HG02938 (cell line): ENCODE results near the gene USPL1.
"Not testable (repeated sequence)": the region's sequence is repeated elsewhere in the genome, so short reads cannot be mapped to it uniquely, and the experiment has no call there.

Experiments used
- ATAC-seq: cut with Tn5 transposase; IDR thresholded peaks from one replicate; pipeline ENCODE4 v1.9.1; 2021; ENCODE audit warnings: mild to moderate bottlenecking, moderate library complexity; ENCODE audit not compliant: unreplicated experiment

Gene USPL1

DNA sequence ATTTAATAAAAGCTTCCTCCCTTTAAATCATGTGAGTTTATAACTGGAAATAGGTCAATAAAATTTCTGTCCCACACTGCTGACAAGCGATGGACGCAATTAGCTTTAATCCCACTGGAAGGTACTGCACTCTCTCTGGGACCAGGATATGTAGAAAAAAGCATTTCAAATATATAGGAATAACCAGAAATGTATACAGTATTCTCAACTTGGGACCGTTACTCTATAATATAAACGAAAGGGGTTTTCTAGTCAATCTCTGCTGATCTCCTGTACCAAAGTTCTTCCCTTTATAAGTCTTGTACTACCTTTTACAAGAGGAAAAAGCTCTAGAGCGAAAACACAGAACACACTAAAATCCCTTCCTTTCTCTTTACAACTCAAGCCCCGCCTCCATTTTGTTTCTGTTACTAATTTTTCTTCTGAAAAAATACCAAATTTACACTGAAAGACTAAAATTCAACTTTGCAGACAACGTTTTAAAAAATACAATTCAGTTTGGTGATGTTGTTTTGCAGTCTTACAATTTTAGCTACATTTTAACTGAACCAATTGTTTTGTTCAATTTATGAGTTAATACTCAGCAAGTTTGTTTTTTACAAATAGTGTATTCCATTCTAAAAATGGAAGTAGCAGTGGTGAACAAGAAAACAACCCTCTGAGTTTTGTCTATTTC lies 1.7 kb upstream of the USPL1 start:
- ATAC-seq, result no peak

DNA sequence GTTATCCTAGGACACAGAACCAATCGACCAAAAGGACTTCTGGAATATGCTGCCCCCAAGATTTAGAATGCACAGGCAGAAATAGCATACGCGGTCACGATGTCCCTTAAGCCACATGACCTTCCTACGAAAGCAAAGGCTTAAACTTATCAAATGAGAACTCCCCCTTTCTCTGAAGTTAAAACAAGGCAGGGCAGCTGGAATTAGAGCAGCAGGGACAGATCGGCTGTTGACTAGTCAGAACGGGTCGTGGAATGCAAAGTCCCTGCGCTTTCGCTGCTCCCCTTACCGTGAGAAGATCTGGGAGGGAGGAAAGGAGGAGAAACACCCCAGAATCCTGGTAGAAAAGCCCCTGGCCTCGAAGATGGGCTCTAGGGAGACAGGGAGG lies 799 bp upstream of the USPL1 start:
- peak; percentile 28 for ATAC-seq

DNA sequence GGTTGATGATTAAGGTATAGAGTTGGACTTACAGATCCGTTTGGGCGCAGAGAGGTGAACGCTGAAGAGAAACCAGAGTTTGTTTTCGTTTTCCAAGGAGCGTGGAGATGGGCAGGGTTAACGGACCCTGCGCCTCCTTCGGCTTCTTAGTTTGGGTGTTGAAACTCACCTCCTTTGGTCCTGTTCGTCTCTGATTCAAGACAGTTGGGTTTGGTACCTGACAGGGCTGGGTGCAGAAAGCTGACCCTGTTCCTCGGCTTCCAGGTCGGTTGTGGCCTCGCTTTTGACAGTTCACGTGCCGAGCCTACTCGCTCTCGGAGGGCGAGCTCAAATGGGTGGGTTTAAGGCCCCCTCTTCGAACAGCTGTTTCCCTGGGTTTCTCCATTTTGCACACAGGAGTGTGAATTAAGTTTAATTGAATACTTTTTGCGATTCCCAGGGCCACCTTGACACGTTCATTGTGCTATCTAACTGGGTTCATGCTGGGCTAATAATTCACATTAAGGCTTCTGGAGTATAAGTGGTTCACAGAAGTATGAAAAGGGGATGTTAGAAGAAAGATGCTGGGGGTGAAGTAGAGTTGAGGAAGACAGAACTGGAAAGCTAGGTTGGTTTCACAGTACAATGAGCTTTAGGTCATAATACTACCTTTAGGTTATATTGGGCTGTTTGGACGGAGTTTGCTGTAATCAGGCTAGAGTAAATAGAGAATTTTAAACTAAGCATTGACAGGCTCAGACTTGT lies 638 bp downstream of the USPL1 start:
- peak; percentile 1 for ATAC-seq

DNA sequence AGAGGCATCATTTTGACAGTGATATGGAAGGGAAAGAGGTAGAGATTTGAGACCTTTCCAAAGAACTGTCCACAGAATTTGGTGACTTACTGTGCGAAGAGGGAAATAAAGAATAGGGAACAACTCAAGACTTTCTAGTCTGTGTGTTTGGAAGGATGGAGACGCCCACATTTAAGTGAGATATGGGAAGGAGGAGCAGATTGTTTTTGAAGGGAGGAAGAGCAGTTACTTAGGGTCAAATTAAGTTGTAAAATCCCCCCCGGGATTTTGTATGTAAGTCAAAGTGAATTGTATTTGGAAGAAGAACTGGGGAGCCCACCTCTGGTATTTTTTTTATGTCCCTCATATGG lies 1.2 kb downstream of the USPL1 start:
- ATAC-seq, result no peak

DNA sequence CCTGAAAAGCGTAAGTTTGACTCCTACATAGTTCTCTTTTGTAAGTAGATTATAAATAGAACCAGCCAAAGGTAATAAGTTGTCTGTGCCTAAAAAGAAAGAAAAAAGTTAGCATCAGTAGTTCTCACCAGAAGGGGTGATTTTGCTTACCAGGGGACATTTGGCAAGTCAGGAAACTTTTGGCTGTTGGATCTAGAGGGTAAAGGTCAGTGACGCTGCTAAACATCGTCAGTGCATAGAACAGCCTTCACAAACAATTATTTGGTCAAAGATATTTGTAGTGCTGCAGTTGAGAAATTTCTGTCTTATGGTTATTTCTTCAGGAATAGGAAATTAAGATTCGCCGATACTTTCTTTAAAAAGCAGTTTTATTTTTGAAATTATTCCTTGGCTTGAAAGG lies 2.0 kb downstream of the USPL1 start:
- ATAC-seq, result no peak

DNA sequence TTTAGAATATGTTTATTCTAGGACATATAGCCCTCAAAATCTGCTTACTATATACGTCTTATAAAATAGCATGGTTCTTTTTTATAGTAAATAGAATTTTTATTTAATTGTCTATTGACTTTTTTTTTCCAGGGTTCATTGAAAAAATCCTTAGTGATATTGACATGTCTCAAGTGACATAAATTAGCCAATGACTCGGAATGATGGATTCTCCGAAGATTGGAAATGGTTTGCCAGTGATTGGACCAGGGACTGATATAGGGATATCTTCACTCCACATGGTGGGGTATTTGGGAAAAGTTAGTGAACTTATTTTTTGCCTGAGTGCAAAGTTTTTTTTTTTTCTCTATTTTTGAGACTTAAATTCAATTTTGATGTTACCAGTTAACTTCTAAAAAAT lies 3.2 kb downstream of the USPL1 start:
- no peak for ATAC-seq

DNA sequence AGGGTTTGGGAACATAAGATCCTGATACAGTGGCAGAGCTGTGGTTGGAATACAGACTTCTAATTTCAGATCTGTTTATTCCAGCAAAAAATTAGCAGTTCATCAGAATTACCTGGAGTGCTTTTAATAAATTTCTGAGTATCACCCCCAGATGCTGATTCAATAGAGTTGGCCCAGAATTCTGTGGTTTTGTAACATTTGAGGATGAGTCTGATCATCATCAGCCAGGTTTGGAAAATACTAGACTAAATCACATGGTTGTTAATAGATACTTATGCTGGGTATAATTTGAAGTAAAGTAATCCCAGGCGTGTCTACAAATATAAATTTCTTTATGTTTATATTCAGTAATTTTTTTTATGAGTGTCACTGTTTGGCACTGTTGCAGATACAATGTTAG lies 4.8 kb downstream of the USPL1 start:
- no peak for ATAC-seq

DNA sequence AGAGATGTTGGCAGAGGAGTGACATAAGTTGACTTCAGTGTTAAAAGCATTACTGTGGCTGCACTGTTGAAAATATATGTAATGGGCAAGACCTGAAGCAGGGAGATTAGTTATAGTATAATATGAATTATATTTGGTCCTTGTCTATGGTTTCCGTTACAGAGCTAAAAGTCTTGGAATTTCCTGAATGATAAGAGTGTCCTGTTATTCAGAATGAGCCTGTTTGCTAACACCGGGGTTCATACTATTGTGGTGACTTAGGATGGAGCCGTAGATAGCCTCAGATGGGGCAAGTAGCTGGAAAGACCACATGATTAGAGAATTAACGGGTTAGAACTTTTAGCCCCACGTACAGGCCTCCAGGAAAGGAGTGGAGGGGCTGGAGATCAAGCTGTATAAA lies 5.7 kb downstream of the USPL1 start:
- ATAC-seq, result no peak

DNA sequence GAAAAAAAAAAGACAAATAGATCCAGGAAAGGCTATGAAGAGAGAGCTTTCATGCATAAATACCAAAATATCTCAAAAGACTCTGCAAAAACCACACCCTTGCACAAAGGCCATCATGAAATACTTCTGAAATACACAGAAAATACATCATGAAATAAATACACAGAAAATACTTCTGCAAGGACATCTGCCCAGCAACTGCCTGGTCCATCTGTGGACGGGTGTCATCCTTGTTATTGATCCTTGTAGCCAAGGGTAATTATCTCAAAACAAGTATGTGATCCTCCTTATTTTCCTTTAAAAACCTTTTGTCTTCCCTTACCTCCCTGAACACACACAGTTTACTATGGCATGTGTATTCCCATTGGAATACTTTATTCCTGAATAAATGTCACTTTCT lies 6.9 kb downstream of the USPL1 start:
- no peak for ATAC-seq

DNA sequence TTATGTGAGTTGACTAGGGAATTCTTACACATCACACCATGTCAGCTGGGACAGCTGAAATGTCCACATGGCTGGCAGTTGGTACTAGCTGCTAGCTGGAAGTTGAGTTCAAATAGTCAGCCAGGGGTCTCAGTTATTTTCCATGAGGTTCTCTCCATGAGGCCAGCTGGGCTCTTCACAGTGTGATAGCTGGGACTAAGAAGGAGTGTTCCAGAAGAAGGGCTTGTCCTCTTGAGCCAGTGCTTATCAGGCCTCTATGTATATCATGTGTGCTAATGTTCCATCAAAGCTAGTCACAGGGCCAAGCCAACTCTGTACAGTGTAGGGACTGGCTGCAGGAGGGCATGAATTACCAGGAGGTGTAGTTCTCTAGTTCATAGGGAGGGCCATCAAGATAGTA lies 11.8 kb downstream of the USPL1 start:
- ATAC-seq, result no peak

DNA sequence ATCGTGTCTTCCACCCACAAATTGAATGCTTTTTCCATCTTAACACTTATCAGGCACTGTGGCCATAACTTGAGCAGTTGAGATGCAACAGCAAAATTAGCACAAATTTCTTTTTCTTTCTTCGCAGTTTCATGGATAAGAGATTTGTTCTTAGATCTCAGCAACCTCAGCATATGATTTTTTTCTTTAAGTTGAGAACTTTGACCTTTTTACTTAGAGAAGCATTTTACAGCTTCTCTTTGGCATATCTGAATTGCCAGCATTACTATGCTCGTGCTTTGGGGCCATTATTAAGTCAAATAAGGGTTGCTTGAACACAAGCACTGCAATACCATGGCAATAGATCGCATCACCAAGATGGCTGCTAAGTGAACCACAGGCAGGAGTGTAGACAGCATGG lies 16.1 kb downstream of the USPL1 start:
- ATAC-seq, result no peak

DNA sequence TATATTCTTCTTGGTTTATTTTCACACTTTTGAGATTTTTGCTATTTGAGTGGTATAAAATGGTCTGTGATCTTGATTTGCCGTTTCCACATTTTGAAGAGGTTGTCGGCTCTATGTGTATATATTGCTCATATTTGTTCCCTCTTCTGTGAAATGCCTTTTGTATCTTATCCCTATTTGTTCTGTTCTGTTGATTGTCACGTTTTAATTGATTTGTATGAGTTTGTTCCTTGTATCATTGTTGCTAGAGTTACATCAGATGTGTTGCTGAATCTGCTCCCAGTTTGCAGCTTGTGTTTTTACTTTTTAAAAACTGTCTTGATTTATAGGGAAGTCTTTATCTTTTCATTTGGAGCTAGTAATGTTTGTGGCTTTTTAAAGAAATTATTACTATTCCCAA lies 17.1 kb downstream of the USPL1 start:
- no peak for ATAC-seq

DNA sequence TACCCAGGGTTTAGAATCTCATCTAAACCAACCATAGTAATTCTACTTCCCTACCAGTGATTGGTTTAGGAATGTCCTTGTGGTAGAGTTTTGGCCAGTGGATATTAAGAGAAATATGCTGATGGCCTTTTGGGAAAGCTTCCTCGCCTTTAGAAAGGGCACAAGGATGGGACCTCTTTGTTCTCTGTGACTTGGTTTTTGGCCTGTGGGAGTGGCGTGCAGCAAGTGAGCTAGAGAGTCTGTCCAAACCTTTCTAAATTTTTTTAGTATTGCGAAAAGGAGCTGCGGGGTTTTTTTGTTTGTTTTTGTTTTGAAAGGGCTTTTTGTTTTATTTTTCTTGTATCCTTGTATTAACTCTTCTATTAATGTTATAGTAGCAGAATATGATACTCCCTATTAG lies 20.6 kb downstream of the USPL1 start:
- no peak for ATAC-seq

DNA sequence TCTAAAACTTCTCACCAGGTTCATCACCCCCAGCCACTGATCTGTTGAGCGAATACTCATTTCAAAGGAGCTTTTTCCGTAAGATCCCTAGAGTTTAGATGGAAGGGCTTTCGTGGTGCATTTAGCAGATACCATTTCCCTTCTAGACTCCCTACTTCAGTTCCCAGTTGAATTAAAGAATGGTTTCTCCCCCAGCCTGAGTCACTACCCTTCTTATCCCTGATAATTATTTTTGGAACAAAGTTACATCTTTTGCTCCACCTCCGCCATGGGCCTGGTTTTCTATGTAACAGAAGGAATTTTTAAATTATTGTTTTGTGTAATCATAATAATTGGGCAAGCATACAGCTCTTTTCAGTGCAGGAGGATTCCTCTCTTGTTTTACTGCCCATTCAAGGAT lies 22.0 kb downstream of the USPL1 start:
- no peak for ATAC-seq

DNA sequence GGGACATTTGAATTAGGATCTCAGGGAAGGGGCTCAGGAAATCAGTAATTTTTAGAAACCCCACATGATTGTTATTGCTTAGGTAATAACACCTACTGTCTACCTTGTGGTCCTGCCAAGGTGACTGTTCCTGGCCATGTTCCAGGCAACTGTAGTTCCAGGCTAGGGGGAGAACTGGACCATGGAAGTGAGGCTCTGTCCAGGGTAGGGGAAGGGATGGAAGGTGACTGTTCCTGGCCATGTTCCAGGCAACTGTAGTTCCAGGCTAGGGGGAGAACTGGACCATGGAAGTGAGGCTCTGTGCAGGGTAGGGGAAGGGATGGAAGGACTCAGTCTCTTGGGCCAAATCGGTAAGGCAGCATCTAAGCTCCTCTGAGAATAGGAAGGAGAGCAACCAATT lies 23.5 kb downstream of the USPL1 start:
- ATAC-seq, result not testable (repeated sequence)

DNA sequence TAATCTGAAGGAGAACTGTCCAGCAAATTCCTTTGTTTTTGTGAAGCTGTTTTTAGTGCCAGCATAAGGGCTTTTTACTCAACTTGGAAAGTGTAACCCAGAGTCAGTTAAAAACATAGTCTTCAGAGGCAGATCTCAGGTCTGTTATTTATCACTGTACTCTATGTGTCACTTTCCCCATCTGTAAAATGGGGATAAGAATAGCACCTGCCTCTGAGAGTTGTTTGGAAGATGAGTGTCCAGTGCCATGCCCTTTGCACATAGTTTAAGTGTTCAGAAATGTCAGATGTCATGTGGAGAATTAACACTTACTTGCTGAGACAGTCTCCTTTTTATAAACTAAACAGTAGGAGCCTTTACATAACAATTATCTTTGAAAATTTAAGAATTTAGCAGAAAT lies 27.9 kb downstream of the USPL1 start:
- ATAC-seq, result no peak

DNA sequence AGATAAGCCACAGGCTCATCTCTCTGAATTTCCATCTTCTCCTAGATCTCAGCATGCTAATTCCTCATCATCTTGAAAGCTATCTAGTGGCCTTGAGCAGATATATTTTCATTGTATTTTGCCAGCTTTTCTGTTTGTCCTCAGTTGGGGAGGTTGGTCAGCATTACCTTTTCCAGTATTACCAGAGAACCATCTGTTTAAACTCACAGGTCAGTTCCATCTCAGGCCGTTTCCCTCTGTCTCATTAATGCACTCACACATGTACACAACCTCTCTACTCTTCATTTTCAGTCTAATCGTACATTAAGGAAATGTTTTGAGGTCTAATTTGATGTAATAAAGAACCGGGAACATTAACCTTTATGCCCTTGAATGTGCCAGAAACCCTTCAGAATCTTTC lies 29.7 kb downstream of the USPL1 start:
- ATAC-seq, result no peak

DNA sequence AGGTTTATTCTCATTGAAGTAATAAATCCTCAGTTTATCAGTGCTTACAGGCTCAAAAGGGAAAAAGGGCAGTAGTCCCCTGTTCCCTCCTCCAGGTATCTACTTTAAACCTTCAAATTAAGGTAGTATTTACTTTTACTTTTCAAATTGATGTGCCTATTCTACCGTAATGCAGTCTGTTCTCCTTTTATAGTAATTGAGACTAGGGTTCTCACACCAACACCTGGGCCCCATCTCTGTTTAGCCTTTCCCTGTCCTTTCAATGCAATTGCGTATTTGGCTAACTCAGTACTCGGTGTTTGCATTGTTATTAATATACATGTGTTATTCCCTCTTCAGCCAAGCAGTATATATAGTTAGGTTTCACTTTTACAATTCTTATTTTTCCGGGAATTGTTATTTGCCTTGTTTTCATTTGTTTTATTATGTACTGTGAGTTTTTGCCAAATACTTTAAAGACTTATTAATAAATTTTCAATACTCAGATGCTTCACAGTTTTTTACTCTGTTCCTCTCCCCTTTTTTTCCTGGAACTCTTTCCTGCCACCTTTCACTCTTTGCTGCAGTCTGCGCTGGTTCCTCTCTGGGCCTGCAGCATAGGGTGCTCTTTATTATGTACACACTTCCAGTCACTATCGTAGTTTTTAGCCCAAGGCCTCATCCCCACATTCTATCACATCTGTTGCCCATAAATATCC lies 30.3 kb downstream of the USPL1 start:
- no peak for ATAC-seq

DNA sequence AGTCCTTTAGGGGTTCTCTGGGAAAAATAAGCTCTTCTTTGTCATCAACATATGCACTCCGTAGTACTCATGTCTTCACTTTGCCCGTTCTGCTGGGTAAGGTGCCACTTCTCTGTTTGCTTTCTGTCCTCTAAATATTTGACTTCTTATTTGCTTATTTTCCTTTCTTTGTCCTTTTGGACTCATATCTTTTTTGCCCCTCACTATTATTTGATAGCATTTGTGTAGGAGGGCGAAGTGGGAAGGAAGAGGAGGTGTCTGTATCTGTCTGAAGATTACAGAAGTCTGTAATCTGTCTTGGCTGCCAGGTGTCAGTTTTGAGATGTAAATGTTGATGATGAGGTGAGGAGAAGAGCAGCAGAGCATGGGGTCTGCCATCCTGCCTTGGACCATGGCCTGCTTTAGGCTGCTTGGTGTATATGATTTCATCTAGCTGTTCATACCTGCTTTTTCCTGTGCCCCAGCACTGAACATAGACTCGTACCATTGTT lies 30.8 kb downstream of the USPL1 start:
- ATAC-seq, result no peak

DNA sequence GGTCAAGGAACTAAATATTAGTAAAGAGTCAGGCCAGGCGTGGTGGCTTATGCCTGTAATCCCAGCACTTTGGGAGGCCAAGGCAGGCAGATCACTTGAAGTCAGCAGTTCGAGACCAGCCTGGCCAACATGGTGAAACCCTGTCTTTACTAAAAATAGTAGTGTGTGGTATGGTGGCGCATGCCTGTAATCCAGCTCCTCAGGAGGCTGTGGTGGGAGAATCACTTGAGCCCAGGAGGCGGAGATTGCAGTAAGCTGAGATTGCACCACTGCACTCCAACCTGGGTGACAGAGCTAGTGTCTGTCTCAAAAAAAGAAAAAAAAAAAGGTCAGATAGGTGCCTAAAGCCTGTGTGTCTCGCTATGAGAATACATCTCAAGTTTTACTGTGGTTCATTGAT lies 33.9 kb downstream of the USPL1 start:
- not testable (repeated sequence) for ATAC-seq

DNA sequence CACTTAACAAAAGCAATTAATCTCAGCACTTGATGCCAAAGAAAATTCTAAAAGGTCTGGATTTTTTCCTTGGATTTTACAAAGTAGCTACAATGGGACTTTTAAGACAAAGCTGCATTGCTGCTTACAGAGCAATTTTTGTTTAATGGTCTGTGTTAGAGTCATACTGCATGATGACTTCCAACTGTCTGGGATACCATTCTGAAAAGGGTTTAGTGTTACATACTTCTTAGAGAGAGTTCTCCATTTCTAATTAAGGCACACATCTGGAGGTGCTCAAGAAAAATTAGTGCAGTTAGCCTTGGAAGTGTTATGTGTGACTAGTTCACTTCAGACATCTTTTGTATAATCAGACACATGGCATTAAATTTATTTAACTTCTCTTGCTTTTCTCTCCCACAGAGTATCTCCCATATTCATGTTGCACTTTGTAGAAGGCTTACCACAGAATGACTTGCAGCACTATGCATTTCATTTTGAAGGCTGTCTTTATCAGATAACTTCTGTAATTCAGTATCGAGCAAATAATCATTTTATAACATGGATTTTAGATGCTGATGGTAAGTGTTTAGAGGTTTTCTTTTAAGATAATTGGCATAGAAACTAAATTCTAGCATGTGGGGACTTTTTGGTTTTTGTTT lies 35.1 kb downstream of the USPL1 start:
- no peak for ATAC-seq

DNA sequence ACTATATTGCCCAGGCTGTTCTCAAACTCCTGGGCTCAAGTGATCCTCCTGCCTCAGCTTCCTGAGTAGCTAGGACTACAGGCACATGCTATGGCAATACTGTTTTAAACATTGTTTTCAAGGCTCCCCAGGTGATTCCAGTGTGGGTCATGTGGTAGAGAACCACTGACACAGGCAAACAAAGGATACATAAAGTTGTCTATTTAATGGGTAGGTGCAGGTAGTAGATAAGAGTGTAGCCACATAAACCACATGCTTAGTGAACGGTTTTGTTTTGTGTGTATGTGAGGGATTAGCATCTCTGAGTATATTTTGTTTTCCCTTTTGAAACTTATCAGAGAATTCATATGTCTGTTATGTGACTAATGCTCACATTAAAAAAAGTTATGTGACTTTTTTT lies 36.7 kb downstream of the USPL1 start:
- ATAC-seq, result no peak
